ENCODE measurements around the gene LSAMP.

LSAMP gene

GRCh38 chr3:116154389-116154788 is 290.9 kb downstream of the LSAMP start:
- Histone ChIP-seq H4K91ac (ENCODE audit: low read length) (no peak overlapping the region), H3K4me1 (ENCODE audit: control insufficient read depth, insufficient read depth, low read depth, low read length) (peaks cover 2% of the 10 kb centered on the region), H3K9me3 (ENCODE audit: control insufficient read depth, low read length) (no peaks in the 10 kb centered on the region), H3K27me3 (ENCODE audit: control insufficient read depth in 1 of 2, insufficient read depth in 1 of 2, low read length in 2 of 2) (no peaks in the 10 kb centered on the region), H2BK5ac (ENCODE audit: low read depth, low read length, poor library complexity, severe bottlenecking) (no peak overlapping the region), H2BK12ac (ENCODE audit: low read length in 2 of 2) (no peak overlapping the region), H3K4me2 (ENCODE audit: low read length, poor library complexity, severe bottlenecking) (no peak overlapping the region), H3K4me3 (ENCODE audit: insufficient read depth in 1 of 2, low read depth in 1 of 2, low read length in 2 of 2) (no peak overlapping the region), H3K4ac (ENCODE audit: low read depth in 1 of 2, low read length in 2 of 2) (no peak overlapping the region), H3K18ac (ENCODE audit: low read depth in 1 of 2, low read length in 2 of 2) (no peak overlapping the region), H3K9ac (ENCODE audit: low read length) (no peak overlapping the region), H2AFZ (ENCODE audit: low read depth, low read length) (no peak overlapping the region), H2AK5ac (ENCODE audit: low read length, severe bottlenecking) (no peak overlapping the region), H2BK120ac (ENCODE audit: low read depth, low read length) (no peak overlapping the region), H3K36me3 (ENCODE audit: control insufficient read depth in 1 of 2, insufficient read depth in 2 of 2, low read depth in 1 of 2, low read length in 2 of 2) (no peaks in the 10 kb centered on the region), H2BK15ac (ENCODE audit: low read depth, poor library complexity, severe bottlenecking) (no peak overlapping the region), H3K79me1 (replicated peaks; ENCODE audit: low read length, poor library complexity, severe bottlenecking) (peaks cover 15% of the 10 kb centered on the region), H3K27ac (ENCODE audit: low read length, poor library complexity, severe bottlenecking) (no peak overlapping the region), H3K14ac (ENCODE audit: low read length in 2 of 2) (no peak overlapping the region), H3K23ac (ENCODE audit: low read length in 2 of 2) (no peak overlapping the region), H4K8ac (ENCODE audit: low read length) (no peak overlapping the region)
- 59% methylated on average over 2 of the region's 2 CpGs for WGBS
- DNase-seq: no peak

- no peak overlapping the region for H3K4me2 ChIP-seq (ENCODE audit: low read length, poor library complexity, severe bottlenecking)
- no peak overlapping the region for H2BK15ac ChIP-seq (ENCODE audit: low read depth, poor library complexity, severe bottlenecking)
- no peak overlapping the region for H2BK5ac ChIP-seq (ENCODE audit: low read depth, low read length, poor library complexity, severe bottlenecking)
- H2BK12ac ChIP-seq (ENCODE audit: low read length in 2 of 2): no peak overlapping the region
- H3K18ac ChIP-seq (ENCODE audit: low read depth in 1 of 2, low read length in 2 of 2): no peak overlapping the region
- no peak overlapping the region for H4K8ac ChIP-seq (ENCODE audit: low read length)
- H3K36me3 ChIP-seq (ENCODE audit: control insufficient read depth in 1 of 2, insufficient read depth in 2 of 2, low read depth in 1 of 2, low read length in 2 of 2): no peaks in the 10 kb centered on the region
- H3K27ac ChIP-seq (ENCODE audit: low read length, poor library complexity, severe bottlenecking): no peak overlapping the region
- H3K4me1 ChIP-seq (ENCODE audit: control insufficient read depth, insufficient read depth, low read depth, low read length): peaks cover 2% of the 10 kb centered on the region
- peak overlapping the region; percentile 81 for H3K9ac ChIP-seq (ENCODE audit: low read length)
- H2AFZ ChIP-seq (ENCODE audit: low read depth, low read length): no peak overlapping the region
- no peak overlapping the region for H3K14ac ChIP-seq (ENCODE audit: low read length in 2 of 2)
- no peak overlapping the region for H2AK5ac ChIP-seq (ENCODE audit: low read length, severe bottlenecking)
- H3K27me3 ChIP-seq (ENCODE audit: control insufficient read depth in 1 of 2, insufficient read depth in 1 of 2, low read length in 2 of 2): no peaks in the 10 kb centered on the region
- H3K4me3 ChIP-seq (ENCODE audit: insufficient read depth in 1 of 2, low read depth in 1 of 2, low read length in 2 of 2): peak overlapping the region in 1 of 2 experiments; percentile 61
- no peak overlapping the region for H2BK120ac ChIP-seq (ENCODE audit: low read depth, low read length)
- no peaks in the 10 kb centered on the region for H3K9me3 ChIP-seq (ENCODE audit: control insufficient read depth, low read length)
- peaks cover 13% of the 10 kb centered on the region for H3K79me1 ChIP-seq (replicated peaks; ENCODE audit: low read length, poor library complexity, severe bottlenecking)
- WGBS: 88% methylated on average over 2 of the region's 3 CpGs
- no peak overlapping the region for H3K4ac ChIP-seq (ENCODE audit: low read depth in 1 of 2, low read length in 2 of 2)
- DNase-seq: no peak
- no peak overlapping the region for H3K23ac ChIP-seq (ENCODE audit: low read length in 2 of 2)
- no peak overlapping the region for H4K91ac ChIP-seq (ENCODE audit: low read length)
Measured at GRCh38 chr3:116153174-116153573, 292.1 kb downstream of the LSAMP start.

GRCh38 chr3:116150655-116151167 is 294.6 kb downstream of the LSAMP start:
- Histone ChIP-seq H4K8ac (ENCODE audit: low read length) (no peak overlapping the region), H2BK5ac (ENCODE audit: low read depth, low read length, poor library complexity, severe bottlenecking) (no peak overlapping the region), H3K27me3 (ENCODE audit: control insufficient read depth in 1 of 2, insufficient read depth in 1 of 2, low read length in 2 of 2) (no peaks in the 10 kb centered on the region), H3K9me3 (ENCODE audit: control insufficient read depth, low read length) (peaks cover 11% of the 10 kb centered on the region), H3K4me2 (ENCODE audit: low read length, poor library complexity, severe bottlenecking) (no peak overlapping the region), H2BK15ac (ENCODE audit: low read depth, poor library complexity, severe bottlenecking) (no peak overlapping the region), H3K36me3 (ENCODE audit: control insufficient read depth in 1 of 2, insufficient read depth in 2 of 2, low read depth in 1 of 2, low read length in 2 of 2) (no peaks in the 10 kb centered on the region), H2BK120ac (ENCODE audit: low read depth, low read length) (no peak overlapping the region), H3K4me3 (ENCODE audit: insufficient read depth in 1 of 2, low read depth in 1 of 2, low read length in 2 of 2) (no peak overlapping the region), H2AK5ac (ENCODE audit: low read length, severe bottlenecking) (no peak overlapping the region), H3K4ac (ENCODE audit: low read depth in 1 of 2, low read length in 2 of 2) (no peak overlapping the region), H3K23ac (ENCODE audit: low read length in 2 of 2) (no peak overlapping the region), H3K18ac (ENCODE audit: low read depth in 1 of 2, low read length in 2 of 2) (no peak overlapping the region), H3K9ac (ENCODE audit: low read length) (no peak overlapping the region), H3K14ac (ENCODE audit: low read length in 2 of 2) (no peak overlapping the region), H3K4me1 (ENCODE audit: control insufficient read depth, insufficient read depth, low read depth, low read length) (peaks cover 2% of the 10 kb centered on the region), H3K79me1 (replicated peaks; ENCODE audit: low read length, poor library complexity, severe bottlenecking) (peaks cover 12% of the 10 kb centered on the region), H2BK12ac (ENCODE audit: low read length in 2 of 2) (no peak overlapping the region), H2AFZ (ENCODE audit: low read depth, low read length) (no peak overlapping the region), H4K91ac (ENCODE audit: low read length) (no peak overlapping the region), H3K27ac (ENCODE audit: low read length, poor library complexity, severe bottlenecking) (peak overlapping the region; percentile 30)
- DNase-seq: no peak
- 85% methylated on average over 1 of the region's 1 CpG for WGBS

GRCh38 chr3:116148881-116149851 is 296.1 kb downstream of the LSAMP start:
- no peaks in the 10 kb centered on the region for H3K27me3 ChIP-seq (ENCODE audit: control insufficient read depth in 1 of 2, insufficient read depth in 1 of 2, low read length in 2 of 2)
- H2BK12ac ChIP-seq (ENCODE audit: low read length in 2 of 2): no peak overlapping the region
- peak; percentile 44 for DNase-seq

More at GRCh38 chr3:116148881-116149851, 296.1 kb downstream of the LSAMP start:
- no peak overlapping the region for H3K23ac ChIP-seq (ENCODE audit: low read length in 2 of 2)
- H4K8ac ChIP-seq (ENCODE audit: low read length): no peak overlapping the region
- no peak overlapping the region for H3K4me2 ChIP-seq (ENCODE audit: low read length, poor library complexity, severe bottlenecking)
- peaks cover 15% of the 10 kb centered on the region for H3K9me3 ChIP-seq (ENCODE audit: control insufficient read depth, low read length)
- no peak overlapping the region for H3K4ac ChIP-seq (ENCODE audit: low read depth in 1 of 2, low read length in 2 of 2)
- no peak overlapping the region for H2AFZ ChIP-seq (ENCODE audit: low read depth, low read length)
- H3K4me1 ChIP-seq (ENCODE audit: control insufficient read depth, insufficient read depth, low read depth, low read length): peaks cover 2% of the 10 kb centered on the region
- no peak overlapping the region for H3K9ac ChIP-seq (ENCODE audit: low read length)
- no peaks in the 10 kb centered on the region for H3K36me3 ChIP-seq (ENCODE audit: control insufficient read depth in 1 of 2, insufficient read depth in 2 of 2, low read depth in 1 of 2, low read length in 2 of 2)
- H3K27ac ChIP-seq (ENCODE audit: low read length, poor library complexity, severe bottlenecking): peak overlapping the region; percentile 64
- peaks cover 12% of the 10 kb centered on the region for H3K79me1 ChIP-seq (replicated peaks; ENCODE audit: low read length, poor library complexity, severe bottlenecking)
- H2BK120ac ChIP-seq (ENCODE audit: low read depth, low read length): no peak overlapping the region
- no peak overlapping the region for H4K91ac ChIP-seq (ENCODE audit: low read length)
- H2BK5ac ChIP-seq (ENCODE audit: low read depth, low read length, poor library complexity, severe bottlenecking): no peak overlapping the region
- H2BK15ac ChIP-seq (ENCODE audit: low read depth, poor library complexity, severe bottlenecking): no peak overlapping the region
- WGBS: 69% methylated on average over 6 of the region's 7 CpGs
- H3K14ac ChIP-seq (ENCODE audit: low read length in 2 of 2): no peak overlapping the region
- no peak overlapping the region for H3K18ac ChIP-seq (ENCODE audit: low read depth in 1 of 2, low read length in 2 of 2)
- H2AK5ac ChIP-seq (ENCODE audit: low read length, severe bottlenecking): no peak overlapping the region
- no peak overlapping the region for H3K4me3 ChIP-seq (ENCODE audit: insufficient read depth in 1 of 2, low read depth in 1 of 2, low read length in 2 of 2)

Measured in mesenchymal stem cell (in vitro differentiated cells and primary cell).